ENCODE data around the gene CDK5R1.
A peak's percentile ranks its signal among the peaks of the same experiment; 100 is the strongest.
"Not testable (repeated sequence)": the region's sequence is repeated elsewhere in the genome, so short reads cannot be mapped to it uniquely, and the experiment has no call there.

The CDK5R1 gene

GRCh38 chr17:32519228-32520103, 32.7 kb downstream of the CDK5R1 start:
- DNase-seq = peak; percentile 55

- no peak for DNase-seq
Observed at GRCh38 chr17:32520104-32520701, 33.4 kb downstream of the CDK5R1 start.

GRCh38 chr17:32520737-32521404, 34.1 kb downstream of the CDK5R1 start:
- no peak for DNase-seq

GRCh38 chr17:32523017-32523680, 36.4 kb downstream of the CDK5R1 start:
- DNase-seq = no peak

- DNase-seq = no peak
Observed at GRCh38 chr17:32523827-32524552, 37.2 kb downstream of the CDK5R1 start.

- not testable (repeated sequence) for DNase-seq
Observed at GRCh38 chr17:32524553-32524880, 37.7 kb downstream of the CDK5R1 start.

- DNase-seq = no peak
Observed at GRCh38 chr17:32525122-32525521, 38.3 kb downstream of the CDK5R1 start.

- no peak for DNase-seq
Observed at GRCh38 chr17:32527146-32527545, 40.4 kb downstream of the CDK5R1 start.

- no peak for DNase-seq
Observed at GRCh38 chr17:32528825-32529224, 42.0 kb downstream of the CDK5R1 start.

GRCh38 chr17:32529604-32530003, 42.8 kb downstream of the CDK5R1 start:
- DNase-seq = peak; percentile 59

- no peak for DNase-seq
Observed at GRCh38 chr17:32533296-32533695, 46.5 kb downstream of the CDK5R1 start.

- DNase-seq = no peak
Observed at GRCh38 chr17:32536736-32537643, 50.2 kb downstream of the CDK5R1 start.

Data from NCI-H1694 treated with DMSO at 0.1 percent for 48 hours (cell line).